ENCODE data around the gene SLC2A1.

The SLC2A1 gene

GRCh38 chr1:42880384-42880783 lies 78.3 kb downstream of the SLC2A1 start:
- intact Hi-C loops (cut with DNase I) = no loop called here
- no peak for DNase-seq

- intact Hi-C loops (cut with DNase I) = no loop called here
- no peak for DNase-seq
Observed at GRCh38 chr1:42877380-42877779, 81.3 kb downstream of the SLC2A1 start.

- no peak for DNase-seq
- intact Hi-C loops (cut with DNase I) = no loop called here
Observed at GRCh38 chr1:42876009-42876408, 82.7 kb downstream of the SLC2A1 start.

All from head of caudate nucleus (tissue), 42 donors.